ENCODE results near the gene PGA4.

Gene PGA4

GRCh38 chr11:61264371-61264770, 42.2 kb downstream of the PGA4 start:
- TF ChIP-seq POLR2A (IDR thresholded peaks at IDR 0.05; ENCODE audit: low read length): no peak
- TF ChIP-seq GATA1 (IDR thresholded peaks at IDR 0.05; ENCODE audit: low read depth, low read length): no peak
- DNase-seq: no peak

DNA sequence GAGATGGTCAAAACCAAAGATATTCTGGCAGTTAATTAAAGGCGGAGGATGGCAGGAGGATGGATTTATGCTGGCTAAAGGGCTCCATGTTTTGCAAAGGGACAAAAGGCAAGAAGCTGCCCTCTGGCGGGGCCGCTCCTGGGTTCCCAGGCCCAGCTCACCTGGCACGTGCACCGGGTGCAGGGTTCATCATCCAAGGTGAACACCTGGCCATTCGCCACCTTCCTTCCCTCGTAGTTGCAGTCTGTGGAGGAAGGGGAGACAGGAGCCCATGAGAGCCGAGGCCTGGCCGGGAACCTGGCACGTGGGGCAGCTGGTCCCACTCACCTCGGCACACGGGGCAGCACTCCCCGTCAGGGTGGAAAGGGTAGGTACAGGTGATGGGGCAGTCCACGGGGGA, 42.6 kb downstream of the PGA4 start:
- DNase-seq: no peak
- TF ChIP-seq POLR2A (IDR thresholded peaks at IDR 0.05; ENCODE audit: low read length): no peak
- TF ChIP-seq GATA1 (IDR thresholded peaks at IDR 0.05; ENCODE audit: low read depth, low read length): no peak

GRCh38 chr11:61265357-61265756, 43.2 kb downstream of the PGA4 start:
- TF ChIP-seq POLR2A (IDR thresholded peaks at IDR 0.05; ENCODE audit: low read length) (no peak), GATA1 (IDR thresholded peaks at IDR 0.05; ENCODE audit: low read depth, low read length) (no peak)
- no peak for DNase-seq

- DNase-seq: no peak
- no peak for TF ChIP-seq POLR2A (IDR thresholded peaks at IDR 0.05; ENCODE audit: low read length)
- TF ChIP-seq GATA1 (IDR thresholded peaks at IDR 0.05; ENCODE audit: low read depth, low read length): no peak
Observed at GRCh38 chr11:61266602-61267001, 44.5 kb downstream of the PGA4 start.

GRCh38 chr11:61267437-61267841, 45.3 kb downstream of the PGA4 start:
- DNase-seq: peak; percentile 66
- TF ChIP-seq POLR2A (IDR thresholded peaks at IDR 0.05; ENCODE audit: low read length) (no peak), GATA1 (IDR thresholded peaks at IDR 0.05; ENCODE audit: low read depth, low read length) (no peak)

- no peak for DNase-seq
- TF ChIP-seq POLR2A (IDR thresholded peaks at IDR 0.05; ENCODE audit: low read length): no peak
- TF ChIP-seq GATA1 (IDR thresholded peaks at IDR 0.05; ENCODE audit: low read depth, low read length): no peak
Observed at GRCh38 chr11:61268588-61269250, 46.6 kb downstream of the PGA4 start.

GRCh38 chr11:61270354-61271076, 48.4 kb downstream of the PGA4 start:
- TF ChIP-seq GATA1 (IDR thresholded peaks at IDR 0.05; ENCODE audit: low read depth, low read length) (no peak), POLR2A (IDR thresholded peaks at IDR 0.05; ENCODE audit: low read length) (no peak)
- no peak for DNase-seq

GRCh38 chr11:61272731-61273130, 50.6 kb downstream of the PGA4 start:
- DNase-seq: no peak
- TF ChIP-seq POLR2A (IDR thresholded peaks at IDR 0.05; ENCODE audit: low read length) (no peak), GATA1 (IDR thresholded peaks at IDR 0.05; ENCODE audit: low read depth, low read length) (no peak)

GRCh38 chr11:61273178-61274078, 51.3 kb downstream of the PGA4 start:
- no peak for DNase-seq
- TF ChIP-seq GATA1 (IDR thresholded peaks at IDR 0.05; ENCODE audit: low read depth, low read length) (no peak), POLR2A (IDR thresholded peaks at IDR 0.05; ENCODE audit: low read length) (no peak)

GRCh38 chr11:61274084-61274483, 51.9 kb downstream of the PGA4 start:
- TF ChIP-seq POLR2A (IDR thresholded peaks at IDR 0.05; ENCODE audit: low read length) (no peak), GATA1 (IDR thresholded peaks at IDR 0.05; ENCODE audit: low read depth, low read length) (no peak)
- DNase-seq: no peak

GRCh38 chr11:61275191-61275590, 53.0 kb downstream of the PGA4 start:
- no peak for DNase-seq
- TF ChIP-seq GATA1 (IDR thresholded peaks at IDR 0.05; ENCODE audit: low read depth, low read length) (no peak), POLR2A (IDR thresholded peaks at IDR 0.05; ENCODE audit: low read length) (no peak)

DNA sequence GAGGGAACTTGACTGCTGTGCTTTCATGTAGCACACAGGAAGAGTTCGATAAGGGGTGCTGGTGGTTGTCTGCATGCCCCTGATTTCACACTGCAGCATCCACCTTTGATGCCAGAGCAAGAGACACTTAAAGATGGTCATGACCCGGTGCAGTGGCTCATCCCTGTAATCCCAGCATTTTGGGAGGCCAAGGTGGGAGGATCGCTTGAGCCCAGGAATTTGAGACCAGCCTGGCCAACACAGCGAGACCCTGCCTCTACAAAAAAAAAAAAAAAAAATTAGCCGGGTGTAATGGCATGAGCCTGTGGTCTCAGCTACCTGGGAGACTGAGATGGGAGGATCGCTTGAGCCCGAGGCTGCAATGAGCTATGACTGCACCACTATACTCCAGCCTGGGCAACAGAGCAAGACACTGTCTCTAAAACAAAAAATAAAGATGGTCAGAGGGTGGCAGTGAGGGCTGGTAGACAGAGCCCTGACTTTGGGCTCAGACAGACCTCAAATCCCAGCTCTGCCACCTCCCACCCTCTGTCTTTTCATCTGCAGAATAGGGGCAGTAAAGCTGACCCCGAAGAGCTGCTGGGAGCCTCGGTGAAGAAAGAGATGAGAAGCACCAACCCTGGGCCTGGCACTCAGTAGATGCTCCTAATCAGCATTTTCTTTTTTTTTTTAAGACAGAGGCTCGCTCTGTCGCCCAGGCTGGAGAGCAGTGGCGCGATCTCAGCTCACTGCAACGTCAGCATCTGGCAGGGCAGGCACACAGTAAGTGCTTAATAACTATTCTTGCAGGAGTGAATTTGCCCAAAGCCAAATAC, 55.2 kb downstream of the PGA4 start:
- TF ChIP-seq POLR2A (IDR thresholded peaks at IDR 0.05; ENCODE audit: low read length): no peak
- no peak for TF ChIP-seq GATA1 (IDR thresholded peaks at IDR 0.05; ENCODE audit: low read depth, low read length)
- no peak for DNase-seq

GRCh38 chr11:61278001-61278470, 55.9 kb downstream of the PGA4 start:
- TF ChIP-seq GATA1 (IDR thresholded peaks at IDR 0.05; ENCODE audit: low read depth, low read length) (no peak), POLR2A (IDR thresholded peaks at IDR 0.05; ENCODE audit: low read length) (no peak)
- DNase-seq: no peak

All from erythroblast (primary cell).